ENCODE data around the gene SLC26A5.

DNA sequence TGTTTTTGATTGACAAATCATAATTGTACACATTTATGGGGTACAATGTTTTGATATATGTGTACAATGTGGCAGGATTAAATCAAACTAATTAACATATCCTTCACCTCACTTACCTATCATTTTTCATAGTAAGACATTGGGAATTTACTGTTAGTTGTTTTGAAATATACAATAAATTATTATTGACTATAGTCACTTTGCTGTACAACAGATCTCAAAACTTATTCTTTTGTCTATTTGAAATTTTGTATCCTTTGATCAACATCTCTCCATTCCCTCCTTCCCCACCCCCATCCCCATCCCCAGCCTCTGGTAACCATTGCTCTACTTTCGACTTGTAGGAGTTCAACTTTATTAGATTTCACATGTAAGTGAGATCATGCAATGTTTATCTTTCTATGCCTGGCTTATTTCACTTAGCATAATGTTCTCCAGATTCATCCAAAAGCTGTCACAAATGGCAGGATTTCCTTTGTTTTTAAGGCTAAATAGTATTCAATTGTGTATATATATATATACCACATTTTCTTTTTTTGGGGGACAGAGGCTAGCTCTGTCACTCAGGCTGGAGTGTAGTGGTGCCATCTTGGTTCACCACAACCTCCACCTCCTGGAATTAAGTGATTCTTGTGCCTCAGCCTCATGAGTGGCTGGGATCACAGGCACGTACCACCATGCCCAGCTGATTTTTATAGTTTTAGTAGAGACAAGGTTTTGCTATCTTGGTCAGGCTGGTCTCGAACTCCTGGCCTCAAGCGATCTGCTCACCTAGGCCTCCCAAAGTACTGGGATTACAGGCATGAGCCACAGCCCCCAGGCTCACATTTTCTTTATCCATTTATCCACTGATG, 23.3 kb upstream of the SLC26A5 start:
- TF ChIP-seq POLR2A (IDR thresholded peaks at IDR 0.05) (no peak), POLR2AphosphoS5 (IDR thresholded peaks at IDR 0.05; ENCODE audit: insufficient read depth in 1 of 2, low read depth in 1 of 2) (no peak)
- TF ChIP-seq, protein P1, sequence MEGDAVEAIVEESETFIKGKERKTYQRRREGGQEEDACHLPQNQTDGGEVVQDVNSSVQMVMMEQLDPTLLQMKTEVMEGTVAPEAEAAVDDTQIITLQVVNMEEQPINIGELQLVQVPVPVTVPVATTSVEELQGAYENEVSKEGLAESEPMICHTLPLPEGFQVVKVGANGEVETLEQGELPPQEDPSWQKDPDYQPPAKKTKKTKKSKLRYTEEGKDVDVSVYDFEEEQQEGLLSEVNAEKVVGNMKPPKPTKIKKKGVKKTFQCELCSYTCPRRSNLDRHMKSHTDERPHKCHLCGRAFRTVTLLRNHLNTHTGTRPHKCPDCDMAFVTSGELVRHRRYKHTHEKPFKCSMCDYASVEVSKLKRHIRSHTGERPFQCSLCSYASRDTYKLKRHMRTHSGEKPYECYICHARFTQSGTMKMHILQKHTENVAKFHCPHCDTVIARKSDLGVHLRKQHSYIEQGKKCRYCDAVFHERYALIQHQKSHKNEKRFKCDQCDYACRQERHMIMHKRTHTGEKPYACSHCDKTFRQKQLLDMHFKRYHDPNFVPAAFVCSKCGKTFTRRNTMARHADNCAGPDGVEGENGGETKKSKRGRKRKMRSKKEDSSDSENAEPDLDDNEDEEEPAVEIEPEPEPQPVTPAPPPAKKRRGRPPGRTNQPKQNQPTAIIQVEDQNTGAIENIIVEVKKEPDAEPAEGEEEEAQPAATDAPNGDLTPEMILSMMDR (IDR thresholded peaks at IDR 0.05), result no peak

Data from vagina (tissue), 2 donors.